PFSK-1 (cell line): Measurements from ENCODE around the gene ARPP19.

Experiments
- POLR2AphosphoS5 ChIP-seq: IDR thresholded peaks from 2 replicates; pipeline ENCODE4 v1.6.1; 2012; ENCODE audit warnings: low read depth, mild to moderate bottlenecking, control low read depth, low read length, moderate library complexity
- SIN3A ChIP-seq: IDR thresholded peaks from 2 replicates; pipeline ENCODE4 v1.6.1; 2012; ENCODE audit warnings: mild to moderate bottlenecking, low read length, moderate library complexity, borderline replicate concordance; ENCODE audit not compliant: insufficient read depth

DNA sequence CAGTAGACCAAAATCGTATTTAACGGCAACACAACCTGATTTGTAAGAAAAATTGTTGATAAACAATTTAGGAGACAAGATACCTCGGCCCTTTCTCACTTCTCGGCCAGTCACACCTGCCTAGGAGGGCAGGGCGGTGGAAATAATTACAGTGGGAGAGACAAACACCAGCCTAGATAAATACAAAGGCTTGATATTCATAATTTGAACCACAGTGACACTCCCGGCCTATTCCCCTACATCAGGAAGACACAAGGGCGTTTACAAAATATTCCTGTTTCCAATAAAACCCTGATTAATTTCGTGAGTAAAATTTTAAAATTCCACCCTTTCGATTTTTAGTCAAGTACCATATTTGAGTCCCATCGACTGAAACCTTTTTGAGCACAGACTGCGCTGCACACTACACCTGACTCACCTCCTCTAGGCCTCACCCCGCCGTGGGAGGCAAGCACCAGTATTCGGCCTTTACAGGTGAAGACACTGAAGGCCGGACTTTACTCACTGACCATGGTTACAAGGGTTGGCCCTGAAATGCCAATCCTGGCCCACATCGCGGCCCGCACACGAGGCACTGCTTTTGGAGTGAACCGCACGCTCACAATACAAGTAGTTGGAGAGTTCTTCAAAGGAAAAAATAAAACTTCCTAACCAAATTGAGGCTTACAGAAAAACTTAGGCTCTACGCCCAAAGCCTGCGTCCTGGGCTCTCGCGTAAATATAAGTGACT, 794 bp downstream of the ARPP19 start:
- TF ChIP-seq POLR2AphosphoS5, result no peak
- no peak for TF ChIP-seq SIN3A
